Measurements from ENCODE around the gene UGT1A3. TPM values are rescaled to one million over a fixed set of nuclear protein-coding genes. Genes with fewer than 3 reads are reported as not detected.

Gene UGT1A3
- total RNA-seq, result not detected

DNA sequence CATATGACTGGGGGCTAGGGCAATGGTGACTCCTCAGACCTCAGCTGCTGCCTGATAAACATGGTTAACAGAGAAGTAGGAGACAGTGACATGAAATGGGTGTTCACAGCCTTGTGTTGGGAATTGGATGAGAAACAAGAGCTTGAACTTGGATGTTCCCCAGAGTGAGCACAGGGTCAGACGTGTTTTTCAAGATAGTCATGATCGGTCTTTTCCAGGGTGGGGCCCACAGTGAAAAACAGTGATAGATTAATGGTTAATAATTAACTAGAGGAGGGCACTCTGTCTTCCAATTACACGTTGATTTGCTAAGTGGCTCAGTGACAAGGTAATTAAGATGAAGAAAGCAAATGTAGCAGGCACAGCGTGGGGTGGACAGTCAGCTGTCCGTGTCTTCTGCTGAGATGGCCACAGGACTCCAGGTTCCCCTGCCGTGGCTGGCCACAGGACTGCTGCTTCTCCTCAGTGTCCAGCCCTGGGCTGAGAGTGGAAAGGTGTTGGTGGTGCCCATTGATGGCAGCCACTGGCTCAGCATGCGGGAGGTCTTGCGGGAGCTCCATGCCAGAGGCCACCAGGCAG lies at the start of gene UGT1A3:
UGT1A3 (plus strand) TSS at position 320 of the 579 bp plus-strand sequence; CDS start at position 405, 85 bp downstream.
- DNase-seq (ENCODE audit: low spot score) (no peak), ATAC-seq (no peak)
- H3K27ac Mint-ChIP-seq, result no peak within 1 kb of the TSS
- H3K27me3 Mint-ChIP-seq, result peaks cover 22 to 28% of the 10 kb centered on the region in 2 donors
- no peaks in the 10 kb centered on the region for H3K9me3 Mint-ChIP-seq
- no peak within 1 kb of the TSS for H3K4me3 Mint-ChIP-seq
- no peaks in the 10 kb centered on the region for H3K36me3 Mint-ChIP-seq
- H3K4me1 Mint-ChIP-seq (ENCODE audit: low read depth in 2 of 2), result no peaks in the 10 kb centered on the region

DNA sequence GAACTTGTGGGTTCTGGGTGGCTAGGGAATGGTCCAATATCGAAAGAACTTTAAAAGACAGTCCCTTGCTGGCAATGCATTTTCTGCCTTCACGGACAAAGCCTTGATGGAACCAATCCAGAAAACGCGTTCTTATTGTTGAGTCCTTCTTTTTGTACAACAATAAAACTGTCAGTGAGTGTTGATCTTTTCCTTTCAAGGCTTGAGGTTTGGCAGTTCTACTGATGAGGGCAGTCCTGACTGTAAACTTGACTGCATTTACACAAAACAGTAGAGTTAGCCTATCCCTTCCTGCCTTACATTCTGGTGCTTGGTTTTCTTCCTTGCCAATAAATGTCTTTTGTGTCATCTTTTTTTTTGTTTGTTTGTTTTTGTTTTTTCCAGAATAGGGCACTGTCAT lies 49.6 kb upstream of the UGT1A3 start:
- H3K36me3 Mint-ChIP-seq, result no peaks in the 10 kb centered on the region
- ATAC-seq (no peak), DNase-seq (ENCODE audit: low spot score) (no peak)
- H3K4me3 Mint-ChIP-seq, result no peak overlapping the region
- H3K4me1 Mint-ChIP-seq (ENCODE audit: low read depth in 2 of 2), result no peaks in the 10 kb centered on the region
- no peak overlapping the region for H3K27ac Mint-ChIP-seq
- H3K27me3 Mint-ChIP-seq, result peaks cover 32 to 43% of the 10 kb centered on the region in 2 donors
- no peaks in the 10 kb centered on the region for H3K9me3 Mint-ChIP-seq

DNA sequence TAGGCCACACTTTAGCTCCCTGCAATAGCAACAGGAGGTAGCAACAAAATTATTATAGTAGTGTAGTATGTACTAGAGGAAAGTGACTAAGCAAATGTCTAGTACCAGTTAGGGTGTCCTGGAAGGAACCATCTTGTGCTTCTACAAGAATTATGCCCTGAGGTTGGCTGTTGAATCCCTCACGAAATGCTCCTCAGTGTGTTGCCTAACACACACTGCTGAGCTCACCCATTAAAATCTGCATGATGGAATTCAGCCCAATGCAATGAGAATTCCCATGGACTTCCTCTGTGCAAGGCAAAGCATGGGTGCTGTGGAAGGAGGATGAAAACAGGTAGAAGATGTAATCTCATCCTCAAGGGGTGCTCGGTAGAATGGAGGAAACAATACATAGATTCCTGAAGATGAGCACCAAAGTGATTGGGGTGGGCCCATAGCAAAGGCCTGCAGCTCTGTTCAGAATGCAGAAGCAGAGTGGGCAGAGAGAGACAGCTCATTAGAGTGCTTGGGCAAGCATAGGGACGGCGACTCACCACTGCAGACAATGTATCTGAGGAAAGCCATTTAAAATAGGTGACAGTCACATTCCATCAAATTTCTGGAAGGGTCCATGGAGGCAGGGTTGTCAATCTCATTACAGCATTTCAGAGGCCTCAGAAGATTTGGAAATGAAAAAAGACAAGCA lies 48.3 kb upstream of the UGT1A3 start:
- H3K9me3 Mint-ChIP-seq, result no peaks in the 10 kb centered on the region
- no peaks in the 10 kb centered on the region for H3K4me1 Mint-ChIP-seq (ENCODE audit: low read depth in 2 of 2)
- no peak overlapping the region for H3K4me3 Mint-ChIP-seq
- H3K36me3 Mint-ChIP-seq, result no peaks in the 10 kb centered on the region
- DNase-seq (ENCODE audit: low spot score) (no peak), ATAC-seq (no peak)
- H3K27ac Mint-ChIP-seq, result no peak overlapping the region
- H3K27me3 Mint-ChIP-seq, result peaks cover 32 to 43% of the 10 kb centered on the region in 2 donors

GRCh38 chr2:233681521-233682099 lies 47.2 kb upstream of the UGT1A3 start, which contains the start of gene UGT1A7:
Gene UGT1A7 (plus strand): TSS chr2:233681901. CDS start chr2:233681938, 37 bp downstream.
- Mint-ChIP-seq H3K27me3 (peaks cover 29 to 41% of the 10 kb centered on the region in 2 donors), H3K4me3 (no peak within 1 kb of the TSS), H3K9me3 (no peaks in the 10 kb centered on the region), H3K27ac (no peak within 1 kb of the TSS), H3K36me3 (no peaks in the 10 kb centered on the region), H3K4me1 (ENCODE audit: low read depth in 2 of 2) (no peaks in the 10 kb centered on the region)
- DNase-seq (ENCODE audit: low spot score) (no peak), ATAC-seq (no peak)

DNA sequence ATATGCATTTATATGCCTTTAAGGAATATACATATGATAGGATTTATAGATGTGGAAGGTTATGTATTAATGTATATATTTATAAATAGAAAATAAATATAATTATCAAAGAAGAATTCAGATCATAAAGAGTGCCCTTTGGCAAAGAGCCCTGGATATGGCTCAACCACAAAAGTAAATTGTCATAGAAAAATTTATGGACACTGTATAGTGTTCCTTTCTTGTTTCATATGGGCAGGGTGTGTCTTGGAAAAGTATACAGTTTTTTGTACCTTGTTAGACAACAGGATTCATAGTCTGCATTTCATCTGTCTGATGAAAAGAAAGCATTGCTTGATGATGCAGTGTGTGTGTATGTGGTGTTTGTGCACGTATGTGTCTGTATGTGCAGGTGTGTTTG lies 44.2 kb upstream of the UGT1A3 start:
- no peak overlapping the region for H3K27ac Mint-ChIP-seq
- no peak overlapping the region for H3K4me3 Mint-ChIP-seq
- no peaks in the 10 kb centered on the region for H3K9me3 Mint-ChIP-seq
- ATAC-seq (no peak), DNase-seq (ENCODE audit: low spot score) (no peak)
- no peaks in the 10 kb centered on the region for H3K36me3 Mint-ChIP-seq
- H3K4me1 Mint-ChIP-seq (ENCODE audit: low read depth in 2 of 2), result no peaks in the 10 kb centered on the region
- H3K27me3 Mint-ChIP-seq, result peaks cover 27 to 38% of the 10 kb centered on the region in 2 donors

DNA sequence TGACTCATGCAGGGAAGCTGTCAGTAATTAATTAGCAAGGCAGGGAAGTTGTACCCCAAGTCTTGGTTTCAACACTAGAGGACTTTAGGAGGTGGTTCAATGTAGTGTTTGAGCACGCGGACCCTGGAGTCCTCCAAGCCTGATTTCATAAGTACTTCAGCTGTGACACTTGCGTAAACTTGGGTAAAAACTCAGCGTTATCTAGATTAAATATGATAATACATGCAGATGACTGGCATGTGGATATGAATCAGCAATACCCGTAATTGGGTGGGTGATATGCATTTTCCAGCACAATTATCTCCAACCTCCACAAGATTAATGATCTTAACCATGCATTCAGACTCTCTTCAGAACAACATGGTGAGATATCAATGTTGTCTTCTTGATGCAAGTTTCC lies 41.9 kb upstream of the UGT1A3 start:
- Mint-ChIP-seq H3K27ac (peak overlapping the region in 1 of 2 donors; percentile 47), H3K9me3 (no peaks in the 10 kb centered on the region), H3K36me3 (no peaks in the 10 kb centered on the region), H3K27me3 (peaks cover 28 to 45% of the 10 kb centered on the region in 2 donors), H3K4me3 (no peak overlapping the region), H3K4me1 (ENCODE audit: low read depth in 2 of 2) (no peaks in the 10 kb centered on the region)
- ATAC-seq, result peak in 1 of 2 donors; percentile 69
- DNase-seq (ENCODE audit: low spot score), result no peak

GRCh38 chr2:233688341-233688740 lies 40.5 kb upstream of the UGT1A3 start:
- Mint-ChIP-seq H3K4me3 (no peak overlapping the region), H3K4me1 (ENCODE audit: low read depth in 2 of 2) (no peaks in the 10 kb centered on the region), H3K9me3 (no peaks in the 10 kb centered on the region), H3K27me3 (peaks cover 25 to 52% of the 10 kb centered on the region in 2 donors), H3K36me3 (no peaks in the 10 kb centered on the region), H3K27ac (no peak overlapping the region)
- no peak for DNase-seq (ENCODE audit: low spot score)
- no peak for ATAC-seq

GRCh38 chr2:233689031-233689430 lies 39.8 kb upstream of the UGT1A3 start:
- no peaks in the 10 kb centered on the region for H3K4me1 Mint-ChIP-seq (ENCODE audit: low read depth in 2 of 2)
- H3K9me3 Mint-ChIP-seq, result no peaks in the 10 kb centered on the region
- peaks cover 25 to 51% of the 10 kb centered on the region in 2 donors for H3K27me3 Mint-ChIP-seq
- DNase-seq (ENCODE audit: low spot score) (no peak), ATAC-seq (peak in 1 of 2 donors; percentile 14)
- no peaks in the 10 kb centered on the region for H3K36me3 Mint-ChIP-seq
- H3K27ac Mint-ChIP-seq, result no peak overlapping the region
- no peak overlapping the region for H3K4me3 Mint-ChIP-seq

DNA sequence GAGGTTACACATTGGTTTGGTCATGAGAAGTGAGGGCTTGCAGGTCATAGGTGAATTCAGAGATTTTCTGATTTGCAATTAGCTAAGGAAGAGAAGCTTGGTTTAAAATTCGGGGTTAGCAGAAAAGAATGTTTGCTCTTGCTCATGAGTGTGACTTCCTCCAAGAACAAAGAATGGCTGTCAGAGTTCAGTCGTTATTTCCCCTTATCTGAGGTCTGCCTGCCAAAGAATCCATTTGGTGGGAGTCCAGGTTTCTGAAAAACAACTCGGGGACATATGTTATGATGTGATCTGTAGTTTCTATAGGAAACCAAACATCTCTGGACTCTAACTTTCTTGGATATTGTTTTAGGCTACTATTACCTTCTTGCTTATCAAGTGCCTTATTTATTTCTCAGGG lies 39.3 kb upstream of the UGT1A3 start:
- Mint-ChIP-seq H3K4me3 (no peak overlapping the region), H3K4me1 (ENCODE audit: low read depth in 2 of 2) (no peaks in the 10 kb centered on the region), H3K36me3 (no peaks in the 10 kb centered on the region), H3K9me3 (no peaks in the 10 kb centered on the region), H3K27ac (no peak overlapping the region), H3K27me3 (peaks cover 25 to 50% of the 10 kb centered on the region in 2 donors)
- ATAC-seq (no peak), DNase-seq (ENCODE audit: low spot score) (no peak)

DNA sequence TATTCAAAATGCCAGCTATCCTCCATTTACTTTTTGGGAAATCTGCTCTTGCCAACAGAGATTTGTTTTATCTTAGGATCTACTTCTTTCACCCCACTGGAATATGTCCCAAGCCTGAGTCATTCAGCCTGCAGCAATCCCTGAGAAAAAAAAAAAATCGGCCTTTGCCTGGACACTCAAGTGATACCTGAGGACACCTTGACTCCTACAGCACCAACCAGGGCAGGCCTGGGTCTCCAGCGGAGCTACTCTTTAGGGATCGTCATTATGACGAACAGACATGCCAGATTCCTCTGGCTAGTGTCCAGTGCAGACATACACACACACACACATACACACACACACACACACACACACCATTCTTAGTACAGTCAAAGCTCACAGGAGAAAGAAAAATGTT lies 38.4 kb upstream of the UGT1A3 start:
- Mint-ChIP-seq H3K4me1 (ENCODE audit: low read depth in 2 of 2) (no peaks in the 10 kb centered on the region), H3K27me3 (peaks cover 25 to 50% of the 10 kb centered on the region in 2 donors), H3K4me3 (no peak overlapping the region), H3K36me3 (no peaks in the 10 kb centered on the region), H3K27ac (no peak overlapping the region), H3K9me3 (no peaks in the 10 kb centered on the region)
- ATAC-seq, result no peak
- DNase-seq (ENCODE audit: low spot score), result no peak

DNA sequence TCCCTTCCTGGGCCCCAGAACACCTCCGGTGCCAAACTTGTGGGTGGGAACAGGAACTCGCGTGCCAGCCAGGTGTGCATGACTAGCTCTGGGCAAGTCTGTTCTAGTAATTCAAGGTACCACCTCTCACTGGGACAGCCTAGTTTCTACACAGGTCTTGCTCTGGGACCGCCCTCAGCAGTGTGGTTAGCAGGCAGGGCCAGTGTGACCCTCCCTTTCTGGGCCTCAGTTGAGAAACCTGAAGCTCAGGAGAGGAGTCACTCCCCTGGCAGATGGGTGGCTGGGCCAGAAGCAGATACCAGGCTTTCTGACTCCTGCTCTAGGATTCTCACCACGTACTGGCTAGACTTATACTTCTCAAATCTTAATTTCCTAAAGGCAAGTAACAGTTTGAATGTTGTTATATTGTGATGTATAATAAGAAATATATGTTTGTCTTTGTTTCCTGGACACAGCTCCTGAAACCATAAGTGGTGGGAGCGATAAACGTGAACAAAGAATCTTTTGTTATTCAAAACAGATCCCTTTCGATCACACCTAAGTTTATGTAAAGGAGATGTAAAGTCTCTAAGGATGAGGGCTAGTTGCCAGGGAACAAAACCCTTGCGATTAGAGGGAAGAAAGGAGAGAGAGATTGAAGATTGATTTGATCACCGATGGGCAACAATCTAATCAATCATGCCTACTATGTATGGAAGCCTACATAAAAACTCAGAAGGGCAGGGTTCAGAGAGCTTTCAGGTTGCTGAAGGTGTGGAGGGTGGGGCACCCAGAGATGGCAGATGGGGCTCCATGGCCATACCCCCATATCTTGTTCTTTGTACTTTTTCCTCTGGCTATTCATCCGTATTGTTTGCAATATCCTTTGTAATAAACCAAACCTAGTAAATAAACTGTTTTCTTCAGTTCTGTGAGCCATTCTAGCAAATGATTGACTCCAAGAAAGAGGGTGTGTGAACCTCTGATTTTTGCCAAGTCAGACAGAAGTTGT lies 37.1 kb upstream of the UGT1A3 start:
- H3K36me3 Mint-ChIP-seq, result no peaks in the 10 kb centered on the region

DNA sequence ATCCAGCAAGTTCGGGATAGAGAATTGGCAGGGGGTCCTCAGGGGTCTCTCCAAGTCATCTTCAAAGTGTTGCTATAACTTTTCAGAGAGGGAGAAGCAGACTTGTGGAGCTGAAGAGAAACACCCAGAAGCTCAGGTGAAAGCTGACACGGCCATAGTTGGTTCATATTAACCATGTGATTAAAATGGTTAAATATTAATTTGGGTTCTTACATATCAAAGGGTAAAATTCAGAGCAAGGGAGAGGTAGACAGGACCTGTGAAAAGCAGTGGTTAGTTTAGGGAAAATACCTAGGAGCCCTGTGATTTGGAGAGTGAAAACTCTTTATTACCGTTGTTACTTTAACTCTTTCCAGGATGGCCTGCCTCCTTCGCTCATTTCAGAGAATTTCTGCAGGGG lies 36.2 kb upstream of the UGT1A3 start, which contains the start of gene UGT1A6:
UGT1A6 (plus strand) TSS at position 243 of the 400 bp plus-strand sequence; CDS start at position 358, 115 bp downstream.
- no peak for ATAC-seq
- no peaks in the 10 kb centered on the region for H3K36me3 Mint-ChIP-seq
- no peak within 1 kb of the TSS for H3K4me3 Mint-ChIP-seq

More for the DNA sequence above, 37.1 kb upstream of the UGT1A3 start:
- H3K4me1 Mint-ChIP-seq (ENCODE audit: low read depth in 2 of 2), result no peaks in the 10 kb centered on the region
- H3K9me3 Mint-ChIP-seq, result no peaks in the 10 kb centered on the region
- no peak overlapping the region for H3K4me3 Mint-ChIP-seq
- H3K27ac Mint-ChIP-seq, result no peak overlapping the region
- ATAC-seq (no peak), DNase-seq (ENCODE audit: low spot score) (no peak)
- H3K27me3 Mint-ChIP-seq, result peaks cover 23 to 49% of the 10 kb centered on the region in 2 donors

DNA sequence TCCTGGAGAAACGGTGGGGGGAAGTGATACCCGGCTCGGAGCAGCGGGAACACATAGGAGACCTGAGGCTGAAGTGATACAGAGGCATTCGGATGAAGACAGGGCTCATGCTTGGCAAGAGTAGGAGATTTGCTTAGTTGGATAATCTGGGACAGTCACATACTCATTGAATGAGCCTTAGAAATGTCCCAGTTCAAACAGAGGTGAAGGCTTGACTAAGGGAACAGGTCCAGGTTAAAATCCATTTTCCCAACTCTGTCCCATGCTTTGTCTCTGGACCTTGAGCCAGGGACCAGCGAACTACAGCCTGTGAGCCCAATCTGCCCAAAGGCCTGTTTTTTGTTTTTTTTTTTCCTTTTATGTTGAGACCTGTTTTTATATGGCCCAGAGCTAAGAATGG lies 34.9 kb upstream of the UGT1A3 start:
- DNase-seq (ENCODE audit: low spot score) (no peak), ATAC-seq (no peak)
- no peaks in the 10 kb centered on the region for H3K4me1 Mint-ChIP-seq (ENCODE audit: low read depth in 2 of 2)
- H3K4me3 Mint-ChIP-seq, result no peak overlapping the region
- H3K27ac Mint-ChIP-seq, result no peak overlapping the region
- H3K27me3 Mint-ChIP-seq, result peaks cover 18 to 46% of the 10 kb centered on the region in 2 donors
- no peaks in the 10 kb centered on the region for H3K9me3 Mint-ChIP-seq
- no peaks in the 10 kb centered on the region for H3K36me3 Mint-ChIP-seq

More for the DNA sequence above, 36.2 kb upstream of the UGT1A3 start, which contains the start of gene UGT1A6:
- no peaks in the 10 kb centered on the region for H3K4me1 Mint-ChIP-seq (ENCODE audit: low read depth in 2 of 2)
- DNase-seq (ENCODE audit: low spot score), result no peak
- H3K27ac Mint-ChIP-seq, result no peak within 1 kb of the TSS
- H3K9me3 Mint-ChIP-seq, result no peaks in the 10 kb centered on the region
- peaks cover 25 to 55% of the 10 kb centered on the region in 2 donors for H3K27me3 Mint-ChIP-seq

All from natural killer cell treated with Interleukin-12 subunit alpha and Interleukin-12 subunit beta and Interleukin-15 and Interleukin-18, amount 100 ng/mL, for 72 hours (primary cell).